Tibial nerve (tissue), 4 donors: ENCODE measurements around the gene SLC7A9.

ENCODE experiments used
- CTCF ChIP-seq, 5 experiments: fragments of 200-600 bp in 3 of 5; fragments of 450-650 bp in 2 of 5; sonication (generic) in 3 of 5; IDR thresholded peaks; one replicate each; pipeline ENCODE4 v1.5.1; 2016 to 2019; ENCODE audit warnings: antibody characterized with exemption in 5 of 5, mild to moderate bottlenecking in 3 of 5, moderate library complexity in 2 of 5
- EP300 ChIP-seq, 2 donors: sonication (generic); formaldehyde crosslinking; IDR thresholded peaks; one replicate each; pipeline ENCODE4 v1.6.1; 2017; ENCODE audit warnings: antibody characterized with exemption in 2 of 2, mild to moderate bottlenecking in 1 of 2
- POLR2A ChIP-seq, 2 donors: fragments of 450-650 bp; IDR thresholded peaks; one replicate each; pipeline ENCODE4 v1.6.1; 2017; ENCODE audit warnings: antibody characterized with exemption in 2 of 2, mild to moderate bottlenecking in 2 of 2, moderate library complexity in 2 of 2

GRCh38 chr19:32877323-32877912 lies 7.9 kb upstream of the SLC7A9 start:
- TF ChIP-seq CTCF (IDR thresholded peaks at IDR 0.05) (no peak), EP300 (IDR thresholded peaks at IDR 0.05) (no peak), POLR2A (IDR thresholded peaks at IDR 0.05) (no peak)
